Sigmoid colon (tissue), 3 donors: ENCODE results near the gene PLPPR1.

Experiments used
- POLR2A ChIP-seq, 2 donors: fragments of 450-650 bp; IDR thresholded peaks; one replicate each; pipeline ENCODE4 v1.6.1; 2016; ENCODE audit warnings: antibody characterized with exemption in 2 of 2, mild to moderate bottlenecking in 2 of 2, moderate library complexity in 2 of 2
- TF ChIP-seq, protein P1 (sequence below), 4 experiments: fragments of 450-650 bp in 3 of 4; fragments of 200-600 bp in 1 of 4; IDR thresholded peaks; one replicate each; pipeline ENCODE4 v1.5.1; 2016 to 2019; ENCODE audit warnings: antibody characterized with exemption in 4 of 4, mild to moderate bottlenecking in 3 of 4, moderate library complexity in 2 of 4

GRCh38 chr9:101275769-101276250 is 247.3 kb downstream of the PLPPR1 start:
- TF ChIP-seq POLR2A (IDR thresholded peaks at IDR 0.05), result no peak
- TF ChIP-seq, protein P1, sequence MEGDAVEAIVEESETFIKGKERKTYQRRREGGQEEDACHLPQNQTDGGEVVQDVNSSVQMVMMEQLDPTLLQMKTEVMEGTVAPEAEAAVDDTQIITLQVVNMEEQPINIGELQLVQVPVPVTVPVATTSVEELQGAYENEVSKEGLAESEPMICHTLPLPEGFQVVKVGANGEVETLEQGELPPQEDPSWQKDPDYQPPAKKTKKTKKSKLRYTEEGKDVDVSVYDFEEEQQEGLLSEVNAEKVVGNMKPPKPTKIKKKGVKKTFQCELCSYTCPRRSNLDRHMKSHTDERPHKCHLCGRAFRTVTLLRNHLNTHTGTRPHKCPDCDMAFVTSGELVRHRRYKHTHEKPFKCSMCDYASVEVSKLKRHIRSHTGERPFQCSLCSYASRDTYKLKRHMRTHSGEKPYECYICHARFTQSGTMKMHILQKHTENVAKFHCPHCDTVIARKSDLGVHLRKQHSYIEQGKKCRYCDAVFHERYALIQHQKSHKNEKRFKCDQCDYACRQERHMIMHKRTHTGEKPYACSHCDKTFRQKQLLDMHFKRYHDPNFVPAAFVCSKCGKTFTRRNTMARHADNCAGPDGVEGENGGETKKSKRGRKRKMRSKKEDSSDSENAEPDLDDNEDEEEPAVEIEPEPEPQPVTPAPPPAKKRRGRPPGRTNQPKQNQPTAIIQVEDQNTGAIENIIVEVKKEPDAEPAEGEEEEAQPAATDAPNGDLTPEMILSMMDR (IDR thresholded peaks at IDR 0.05), result no peak
